ENCODE data around the gene PWP2.
"Not testable (repeated sequence)": the region's sequence is repeated elsewhere in the genome, so short reads cannot be mapped to it uniquely, and the experiment has no call there.

Gene PWP2

GRCh38 chr21:44107026-44107501, at the start of gene PWP2:
TSS of gene PWP2 (plus strand) at chr21:44107399. CDS start at chr21:44107417, 18 bp downstream.
- DNase-seq (ENCODE audit: low read depth in 2 of 2): not testable (repeated sequence)

- DNase-seq (ENCODE audit: low read depth in 2 of 2): no peak
Measured at GRCh38 chr21:44057960-44058651, 49.1 kb upstream of the PWP2 start.

DNA sequence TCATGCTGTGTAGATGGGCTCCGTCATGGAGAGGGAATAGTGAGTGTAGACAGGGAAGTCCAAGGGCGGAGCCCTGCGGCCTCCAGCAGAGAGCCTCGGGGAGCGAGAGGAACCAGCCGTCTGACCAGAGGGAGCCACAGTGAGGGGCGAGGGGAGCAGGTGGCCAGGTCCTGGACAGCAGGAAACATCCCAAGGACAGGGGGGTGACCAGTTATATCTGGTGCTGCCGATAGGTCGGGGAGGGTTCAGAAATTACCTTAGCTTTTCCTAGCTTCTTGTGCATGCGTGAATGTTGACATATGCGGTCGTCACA, 48.6 kb upstream of the PWP2 start:
- no peak for DNase-seq (ENCODE audit: low read depth in 2 of 2)

- DNase-seq (ENCODE audit: low read depth in 2 of 2): no peak
Measured at GRCh38 chr21:44058981-44059380, 48.2 kb upstream of the PWP2 start.

DNA sequence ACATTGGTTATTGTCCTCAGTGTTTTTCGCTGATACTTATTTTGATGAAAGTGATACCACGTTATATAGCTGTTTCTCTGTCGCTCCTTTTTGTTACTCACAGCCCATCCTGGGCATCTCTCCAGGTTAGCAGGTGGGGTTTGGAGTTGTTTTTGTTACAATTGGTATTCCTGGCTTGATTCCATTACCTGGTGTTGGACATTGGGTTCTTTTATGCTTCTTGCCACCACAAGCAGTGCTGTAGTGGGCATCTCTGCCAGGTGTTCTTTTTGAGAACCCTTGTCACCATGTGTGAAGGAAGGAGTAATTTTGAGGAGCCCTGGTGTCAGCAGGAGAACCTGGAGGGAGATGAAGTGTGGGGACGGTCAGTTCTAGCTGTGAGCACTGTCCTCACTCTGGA, 47.5 kb upstream of the PWP2 start:
- no peak for DNase-seq (ENCODE audit: low read depth in 2 of 2)

GRCh38 chr21:44062380-44062779, 44.8 kb upstream of the PWP2 start:
- DNase-seq (ENCODE audit: low read depth in 2 of 2): no peak

- no peak for DNase-seq (ENCODE audit: low read depth in 2 of 2)
Measured at GRCh38 chr21:44063151-44063912, 43.9 kb upstream of the PWP2 start.

- no peak for DNase-seq (ENCODE audit: low read depth in 2 of 2)
Measured at GRCh38 chr21:44064852-44065403, 42.3 kb upstream of the PWP2 start.

DNA sequence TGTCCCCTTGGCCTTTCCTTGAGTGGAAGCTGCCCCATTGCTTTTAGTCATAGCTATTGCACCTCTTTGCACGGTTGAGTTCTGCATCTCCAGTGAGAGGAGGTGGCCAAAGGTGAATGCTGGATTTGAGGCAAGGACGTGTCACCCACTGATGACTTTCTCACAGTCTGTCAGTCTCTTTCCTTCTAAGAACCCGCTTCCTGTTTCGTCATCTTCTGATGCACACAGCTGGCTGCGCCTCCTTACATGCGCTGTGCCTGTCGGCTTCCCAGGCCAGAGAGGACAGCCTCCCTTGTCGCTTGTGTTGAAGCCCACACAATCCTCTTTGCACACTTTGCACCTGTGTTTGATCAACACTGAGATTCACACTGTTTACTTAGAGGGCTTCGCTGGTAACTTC, 41.8 kb upstream of the PWP2 start:
- DNase-seq (ENCODE audit: low read depth in 2 of 2): peak; percentile 57

GRCh38 chr21:44066116-44066515, 41.1 kb upstream of the PWP2 start:
- no peak for DNase-seq (ENCODE audit: low read depth in 2 of 2)

DNA sequence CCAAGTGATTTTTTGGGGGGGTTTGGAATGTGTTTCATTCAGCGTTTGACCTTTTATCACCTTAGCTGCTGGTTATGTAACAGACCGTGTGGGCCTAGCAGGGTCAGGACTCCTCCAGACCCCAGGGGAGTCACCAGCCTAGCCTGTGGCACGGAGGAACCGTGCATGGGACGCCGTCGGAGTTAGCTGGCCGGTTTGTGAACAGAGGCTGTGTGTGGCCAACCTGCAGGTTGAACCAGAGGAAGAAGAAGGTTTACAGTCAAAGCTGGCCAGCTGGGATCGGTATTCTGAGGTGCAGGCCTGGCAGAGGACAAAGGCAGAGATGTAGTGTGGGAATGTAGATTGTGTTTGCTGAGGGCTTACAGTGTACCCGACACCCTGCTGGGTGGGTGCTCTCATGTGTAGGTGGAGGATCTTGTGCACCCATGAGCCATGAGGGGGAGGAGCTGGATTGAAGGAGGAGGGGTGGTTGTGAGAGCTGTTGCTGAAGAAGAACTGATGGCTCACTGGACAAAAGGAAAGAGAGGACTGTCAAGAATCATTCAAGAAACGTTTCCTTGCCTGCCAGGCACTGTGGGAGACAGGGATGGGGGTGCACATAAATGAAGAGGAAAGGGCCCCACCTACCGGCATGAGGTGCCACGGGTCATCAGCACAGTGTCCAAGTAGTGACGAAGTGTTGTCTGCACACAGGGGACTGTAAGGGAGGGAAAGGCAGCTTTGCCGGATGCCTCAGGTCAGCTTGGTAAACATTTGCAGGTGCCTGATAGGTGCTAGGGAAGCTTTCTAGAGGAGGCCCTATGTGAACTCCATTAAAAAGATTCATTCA, 40.0 kb upstream of the PWP2 start:
- no peak for DNase-seq (ENCODE audit: low read depth in 2 of 2)

- no peak for DNase-seq (ENCODE audit: low read depth in 2 of 2)
Measured at GRCh38 chr21:44070391-44070790, 36.8 kb upstream of the PWP2 start.

DNA sequence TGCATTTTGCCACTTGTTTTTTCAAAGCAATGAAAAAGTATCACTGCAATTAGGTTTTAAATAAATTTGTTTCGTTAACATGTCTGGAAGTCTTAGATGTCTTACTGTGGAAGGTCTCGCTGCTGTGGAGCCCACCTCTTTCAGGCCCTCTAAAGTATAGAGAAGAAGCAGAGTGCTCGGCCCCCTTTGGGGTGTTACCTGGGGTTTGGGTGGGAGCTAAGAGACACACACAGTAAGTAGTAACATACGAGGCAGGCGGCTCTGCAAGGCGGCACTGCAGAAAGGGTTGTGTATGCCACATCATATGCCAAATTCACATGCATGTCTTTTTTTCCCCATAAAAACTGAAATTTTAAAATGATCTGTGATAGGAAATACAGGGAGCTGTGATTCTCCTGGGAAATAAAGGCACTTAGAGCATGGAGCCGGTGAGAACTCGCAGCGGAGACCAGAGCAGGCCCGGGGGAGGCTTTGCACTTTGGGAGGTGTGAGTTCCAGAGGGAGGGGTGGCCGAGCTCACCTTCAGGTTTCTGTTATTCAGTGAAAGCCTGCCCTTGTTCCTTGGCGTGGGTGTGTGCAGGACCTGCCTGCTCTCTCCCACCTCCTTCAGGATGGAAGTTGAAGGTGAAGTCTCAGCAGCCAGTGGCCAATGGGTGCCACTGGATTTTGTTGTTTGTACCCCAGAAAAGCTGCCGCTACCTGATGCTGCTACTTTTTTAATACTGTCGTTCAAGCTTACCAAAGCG, 35.7 kb upstream of the PWP2 start:
- no peak for DNase-seq (ENCODE audit: low read depth in 2 of 2)

DNA sequence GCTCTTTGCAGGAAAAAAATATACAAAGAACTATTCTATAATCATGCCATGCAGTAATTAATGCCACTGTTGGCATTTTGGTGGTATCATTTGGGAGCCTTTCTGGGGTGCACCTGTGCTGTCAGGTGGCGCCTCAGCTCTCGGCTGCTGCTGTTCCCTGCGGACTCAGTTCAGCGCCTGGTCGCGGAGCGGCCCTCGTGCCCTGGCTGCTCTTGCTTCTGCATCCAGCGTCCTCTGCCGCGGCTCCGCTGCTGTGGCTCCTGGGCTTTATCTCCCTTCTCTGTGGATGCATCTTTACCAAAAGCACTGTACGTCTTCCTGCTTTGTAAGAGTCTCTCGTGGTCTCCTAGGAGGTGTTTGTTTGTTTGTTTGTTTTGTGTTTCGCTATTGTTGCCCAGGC, 35.1 kb upstream of the PWP2 start:
- DNase-seq (ENCODE audit: low read depth in 2 of 2): no peak

GRCh38 chr21:44074315-44074958, 32.8 kb upstream of the PWP2 start:
- DNase-seq (ENCODE audit: low read depth in 2 of 2): no peak

GRCh38 chr21:44076316-44076715, 30.9 kb upstream of the PWP2 start:
- no peak for DNase-seq (ENCODE audit: low read depth in 2 of 2)

- DNase-seq (ENCODE audit: low read depth in 2 of 2): no peak
Measured at GRCh38 chr21:44078411-44078981, 28.7 kb upstream of the PWP2 start.

GRCh38 chr21:44079446-44079845, 27.8 kb upstream of the PWP2 start:
- no peak for DNase-seq (ENCODE audit: low read depth in 2 of 2)

- no peak for DNase-seq (ENCODE audit: low read depth in 2 of 2)
Measured at GRCh38 chr21:44079846-44080245, 27.4 kb upstream of the PWP2 start.

DNA sequence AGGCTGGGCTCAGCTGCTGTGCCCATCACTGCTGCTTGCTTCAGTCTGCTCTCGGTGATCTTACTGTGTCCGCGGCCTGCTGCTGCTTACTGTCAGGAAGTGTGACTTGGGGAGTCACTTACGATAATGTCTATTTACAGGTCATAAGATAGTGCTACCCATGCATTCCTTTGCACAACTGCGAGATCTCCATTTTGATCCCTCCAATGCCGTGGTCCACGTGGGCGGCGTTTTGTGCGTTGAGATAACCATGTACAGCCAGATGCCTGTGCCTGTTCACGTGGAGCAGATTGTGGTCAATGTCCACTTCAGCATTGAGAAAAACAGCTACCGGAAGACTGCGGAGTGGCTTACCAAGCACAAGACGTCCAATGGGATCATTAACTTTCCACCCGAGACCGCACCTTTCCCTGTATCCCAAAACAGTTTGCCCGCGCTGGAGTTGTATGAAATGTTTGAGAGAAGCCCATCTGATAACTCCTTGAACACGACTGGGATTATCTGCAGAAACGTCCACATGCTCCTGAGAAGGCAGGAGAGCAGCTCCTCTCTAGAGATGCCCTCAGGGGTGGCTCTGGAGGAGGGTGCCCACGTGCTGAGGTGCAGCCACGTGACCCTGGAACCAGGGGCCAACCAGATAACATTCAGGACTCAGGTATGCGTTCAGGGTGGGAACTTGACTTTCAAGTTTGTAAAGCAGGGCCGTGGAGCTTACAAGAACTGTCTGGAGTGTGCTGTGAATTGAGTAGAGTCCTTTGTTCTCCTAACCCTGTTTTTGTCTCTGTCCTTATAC, 24.4 kb upstream of the PWP2 start:
- DNase-seq (ENCODE audit: low read depth in 2 of 2): no peak

All from stimulated activated CD8-positive, alpha-beta memory T cell treated with anti-CD3 and anti-CD28 coated beads, Interleukin-7, amount 100 ng/mL, for 1 hour (primary cell).